OCI-LY1 (cell line): Measurements from ENCODE around the gene TSKU.

ENCODE experiments used
- EZH2 ChIP-seq: fragments of 200-600 bp; sonication (generic), shearing (Covaris generic); IDR thresholded peaks from 2 replicates; pipeline ENCODE4 v1.8.0; 2017; ENCODE audit warnings: borderline replicate concordance, mixed run types, mild to moderate bottlenecking, antibody characterized with exemption, low read length, moderate library complexity, mixed read lengths
- TF ChIP-seq, protein P1 (sequence below): fragments of 200-600 bp; sonication (generic), shearing (Covaris generic); IDR thresholded peaks from 2 replicates; pipeline ENCODE4 v1.5.1; 2017; ENCODE audit warnings: mild to moderate bottlenecking, antibody characterized with exemption, low read length, moderate library complexity, mixed read lengths

DNA sequence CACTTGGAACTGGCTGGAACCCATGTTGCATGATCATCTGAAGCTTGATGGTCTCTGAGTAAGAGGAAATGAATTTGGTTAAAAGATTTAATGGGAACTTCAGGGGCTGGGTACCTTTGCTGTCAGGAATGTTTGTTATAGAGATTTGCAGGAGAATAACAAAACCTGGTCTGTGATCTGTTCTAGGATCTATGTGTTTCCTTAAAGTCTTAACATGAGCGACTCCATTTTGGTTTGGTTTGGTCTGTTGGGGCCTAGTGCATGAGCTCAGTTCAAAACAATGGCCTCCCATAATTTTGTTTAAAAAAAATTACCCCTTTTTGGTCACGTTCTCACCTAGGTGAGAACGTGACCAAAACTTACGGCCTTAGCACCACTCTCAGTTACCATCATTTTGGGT, 28.1 kb downstream of the TSKU start:
- TF ChIP-seq, protein P1, sequence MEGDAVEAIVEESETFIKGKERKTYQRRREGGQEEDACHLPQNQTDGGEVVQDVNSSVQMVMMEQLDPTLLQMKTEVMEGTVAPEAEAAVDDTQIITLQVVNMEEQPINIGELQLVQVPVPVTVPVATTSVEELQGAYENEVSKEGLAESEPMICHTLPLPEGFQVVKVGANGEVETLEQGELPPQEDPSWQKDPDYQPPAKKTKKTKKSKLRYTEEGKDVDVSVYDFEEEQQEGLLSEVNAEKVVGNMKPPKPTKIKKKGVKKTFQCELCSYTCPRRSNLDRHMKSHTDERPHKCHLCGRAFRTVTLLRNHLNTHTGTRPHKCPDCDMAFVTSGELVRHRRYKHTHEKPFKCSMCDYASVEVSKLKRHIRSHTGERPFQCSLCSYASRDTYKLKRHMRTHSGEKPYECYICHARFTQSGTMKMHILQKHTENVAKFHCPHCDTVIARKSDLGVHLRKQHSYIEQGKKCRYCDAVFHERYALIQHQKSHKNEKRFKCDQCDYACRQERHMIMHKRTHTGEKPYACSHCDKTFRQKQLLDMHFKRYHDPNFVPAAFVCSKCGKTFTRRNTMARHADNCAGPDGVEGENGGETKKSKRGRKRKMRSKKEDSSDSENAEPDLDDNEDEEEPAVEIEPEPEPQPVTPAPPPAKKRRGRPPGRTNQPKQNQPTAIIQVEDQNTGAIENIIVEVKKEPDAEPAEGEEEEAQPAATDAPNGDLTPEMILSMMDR: no peak
- TF ChIP-seq EZH2: no peak
